Osteoblast (primary cell): ENCODE measurements around the gene TMEM109. TPM values are rescaled to one million over a fixed set of nuclear protein-coding genes. Genes with fewer than 3 reads are reported as not detected.

Experiments used
- DNase-seq: peaks from one replicate; pipeline ENCODE4 v3.0.0; 2011; ENCODE audit warnings: low spot score, mixed read lengths; ENCODE audit not compliant: insufficient read length; ENCODE audit errors: missing footprints
- H2AFZ ChIP-seq: 2 replicates; pipeline ENCODE4 v1.6.0; 2011; ENCODE audit warnings: mild to moderate bottlenecking, low read length
- H3K27ac ChIP-seq: 2 replicates; pipeline ENCODE4 v1.5.1; 2011; ENCODE audit warnings: mild to moderate bottlenecking, low read depth, low read length, moderate library complexity
- H3K27me3 ChIP-seq: 2 replicates; pipeline ENCODE4 v1.6.0; 2012; ENCODE audit warnings: mild to moderate bottlenecking, control low read depth, inconsistent platforms, low read length, moderate library complexity; ENCODE audit not compliant: insufficient read depth
- H3K36me3 ChIP-seq: 2 replicates; pipeline ENCODE4 v1.5.1; 2011; ENCODE audit warnings: mild to moderate bottlenecking, low read length, control low read depth, moderate library complexity; ENCODE audit not compliant: insufficient read depth
- H3K4me1 ChIP-seq: 2 replicates; pipeline ENCODE4 v1.5.1; 2011; ENCODE audit warnings: mild to moderate bottlenecking, low read length, control low read depth, moderate library complexity; ENCODE audit not compliant: insufficient read depth
- H3K4me2 ChIP-seq: 2 replicates; pipeline ENCODE4 v1.6.0; 2011; ENCODE audit warnings: mild to moderate bottlenecking, low read length; ENCODE audit not compliant: insufficient read depth
- H3K4me3 ChIP-seq: fragments of 200-600 bp; sonication (generic); 3 replicates; pipeline ENCODE4 v1.5.1; 2012; ENCODE audit warnings: mild to moderate bottlenecking, low read length, inconsistent platforms; ENCODE audit not compliant: insufficient read depth
- H3K79me2 ChIP-seq: 2 replicates; pipeline ENCODE4 v1.6.0; 2012; ENCODE audit warnings: mild to moderate bottlenecking, low read length, control low read depth, inconsistent platforms; ENCODE audit not compliant: insufficient read depth
- H3K9me3 ChIP-seq: 2 replicates; pipeline ENCODE4 v1.5.1; 2011; ENCODE audit warnings: low read depth, low read length, control low read depth
- H4K20me1 ChIP-seq: 2 replicates; pipeline ENCODE4 v1.6.0; 2012; ENCODE audit warnings: mild to moderate bottlenecking, low read length, control low read depth; ENCODE audit not compliant: insufficient read depth
- total RNA-seq: library from RNA; depleted of rRNA; stranded (reverse); fragments of >200 nt; gene quantifications from 2 replicates; pipeline ENCODE4 v1.2.3, GENCODE V29; 2012
- TF ChIP-seq, protein P1 (sequence below): IDR thresholded peaks from 2 replicates; pipeline ENCODE4 v1.5.1; 2011; ENCODE audit warnings: mild to moderate bottlenecking, low read depth, low read length, moderate library complexity; ENCODE audit errors: extremely low read depth

The TMEM109 gene
- total RNA-seq, 1 donor, result 36.6 TPM

DNA sequence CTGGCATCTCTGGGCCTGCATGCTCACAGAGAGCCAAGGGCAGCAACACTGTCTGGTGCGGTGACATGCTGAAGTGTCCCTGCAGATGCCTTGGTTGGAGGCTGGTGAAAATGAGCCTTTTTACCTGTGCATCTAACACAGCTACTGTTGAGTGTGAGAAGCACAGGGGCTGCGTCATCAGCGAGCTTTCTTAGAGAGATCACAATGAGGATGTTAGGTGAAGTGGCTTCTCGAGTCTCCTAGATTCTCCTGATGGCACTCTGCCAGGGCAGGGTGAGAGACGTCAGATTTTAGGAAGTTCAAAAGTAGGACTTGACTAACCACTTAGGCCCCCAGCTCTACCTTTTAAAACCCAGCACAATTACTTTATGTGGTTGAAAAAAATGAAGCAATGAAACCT is 41.6 kb downstream of the TMEM109 start:
- H3K27me3 ChIP-seq, result peaks cover 4% of the 10 kb centered on the region

DNA sequence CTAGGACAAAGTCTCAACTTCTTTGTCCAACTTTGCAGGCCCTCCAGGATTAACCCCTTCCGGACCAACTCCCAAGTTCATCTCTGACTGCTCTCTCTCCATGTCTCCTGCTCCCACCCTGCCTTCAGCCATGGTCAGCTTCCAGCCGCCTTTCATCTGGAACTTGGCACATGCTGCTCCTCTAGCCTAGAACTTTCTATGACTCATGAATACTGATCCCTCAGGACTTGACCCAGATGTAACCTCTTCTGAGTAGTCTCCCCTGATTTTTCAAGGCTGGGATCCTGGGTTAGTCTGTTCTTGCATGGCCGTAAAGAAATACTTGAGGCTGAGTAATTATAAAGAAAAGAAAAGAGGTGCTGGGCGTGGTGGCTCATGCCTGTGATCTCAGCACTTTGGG is 43.2 kb downstream of the TMEM109 start:
- TF ChIP-seq, protein P1, sequence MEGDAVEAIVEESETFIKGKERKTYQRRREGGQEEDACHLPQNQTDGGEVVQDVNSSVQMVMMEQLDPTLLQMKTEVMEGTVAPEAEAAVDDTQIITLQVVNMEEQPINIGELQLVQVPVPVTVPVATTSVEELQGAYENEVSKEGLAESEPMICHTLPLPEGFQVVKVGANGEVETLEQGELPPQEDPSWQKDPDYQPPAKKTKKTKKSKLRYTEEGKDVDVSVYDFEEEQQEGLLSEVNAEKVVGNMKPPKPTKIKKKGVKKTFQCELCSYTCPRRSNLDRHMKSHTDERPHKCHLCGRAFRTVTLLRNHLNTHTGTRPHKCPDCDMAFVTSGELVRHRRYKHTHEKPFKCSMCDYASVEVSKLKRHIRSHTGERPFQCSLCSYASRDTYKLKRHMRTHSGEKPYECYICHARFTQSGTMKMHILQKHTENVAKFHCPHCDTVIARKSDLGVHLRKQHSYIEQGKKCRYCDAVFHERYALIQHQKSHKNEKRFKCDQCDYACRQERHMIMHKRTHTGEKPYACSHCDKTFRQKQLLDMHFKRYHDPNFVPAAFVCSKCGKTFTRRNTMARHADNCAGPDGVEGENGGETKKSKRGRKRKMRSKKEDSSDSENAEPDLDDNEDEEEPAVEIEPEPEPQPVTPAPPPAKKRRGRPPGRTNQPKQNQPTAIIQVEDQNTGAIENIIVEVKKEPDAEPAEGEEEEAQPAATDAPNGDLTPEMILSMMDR, result no peak
- Histone ChIP-seq H3K27ac (no peak overlapping the region), H3K9me3 (no peaks in the 10 kb centered on the region), H3K4me2 (no peak overlapping the region), H3K36me3 (no peaks in the 10 kb centered on the region), H2AFZ (no peak overlapping the region), H3K4me3 (no peak overlapping the region), H3K79me2 (no peaks in the 10 kb centered on the region), H4K20me1 (no peaks in the 10 kb centered on the region), H3K27me3 (peaks cover 12% of the 10 kb centered on the region), H3K4me1 (peaks cover 11% of the 10 kb centered on the region)
- peak; percentile 92 for DNase-seq

More for the DNA sequence above, 41.6 kb downstream of the TMEM109 start:
- Histone ChIP-seq H3K36me3 (no peaks in the 10 kb centered on the region), H3K4me2 (no peak overlapping the region), H4K20me1 (no peaks in the 10 kb centered on the region), H2AFZ (no peak overlapping the region), H3K27ac (no peak overlapping the region), H3K4me1 (peaks cover 11% of the 10 kb centered on the region), H3K9me3 (no peaks in the 10 kb centered on the region), H3K79me2 (no peaks in the 10 kb centered on the region), H3K4me3 (no peak overlapping the region)
- no peak for DNase-seq
- TF ChIP-seq, protein P1, result no peak

DNA sequence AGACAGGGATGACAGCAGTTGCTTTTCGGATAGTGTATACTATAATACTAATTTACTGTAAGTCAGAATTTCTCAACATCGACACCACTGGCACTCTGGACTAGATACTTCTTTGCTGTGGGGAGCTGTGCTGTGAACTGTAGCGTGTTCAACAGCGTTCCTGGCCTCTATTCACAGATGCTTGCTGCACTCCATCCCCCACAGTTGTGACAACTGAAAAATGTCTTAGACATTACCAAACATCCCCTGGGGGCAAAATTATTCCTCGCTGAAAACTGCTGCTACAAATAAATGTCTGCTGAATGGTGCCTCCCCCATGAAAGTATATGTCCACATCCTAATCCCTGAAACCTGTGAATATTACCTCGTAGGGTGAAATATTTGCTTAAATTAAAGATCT is 45.5 kb downstream of the TMEM109 start:
- Histone ChIP-seq H3K27ac (no peak overlapping the region), H3K27me3 (peaks cover 12% of the 10 kb centered on the region), H2AFZ (no peak overlapping the region), H3K4me3 (no peak overlapping the region), H3K4me2 (no peak overlapping the region), H3K9me3 (no peaks in the 10 kb centered on the region), H4K20me1 (no peaks in the 10 kb centered on the region), H3K36me3 (no peaks in the 10 kb centered on the region), H3K79me2 (no peaks in the 10 kb centered on the region), H3K4me1 (peaks cover 6% of the 10 kb centered on the region)
- DNase-seq, result no peak
- TF ChIP-seq, protein P1, result no peak

DNA sequence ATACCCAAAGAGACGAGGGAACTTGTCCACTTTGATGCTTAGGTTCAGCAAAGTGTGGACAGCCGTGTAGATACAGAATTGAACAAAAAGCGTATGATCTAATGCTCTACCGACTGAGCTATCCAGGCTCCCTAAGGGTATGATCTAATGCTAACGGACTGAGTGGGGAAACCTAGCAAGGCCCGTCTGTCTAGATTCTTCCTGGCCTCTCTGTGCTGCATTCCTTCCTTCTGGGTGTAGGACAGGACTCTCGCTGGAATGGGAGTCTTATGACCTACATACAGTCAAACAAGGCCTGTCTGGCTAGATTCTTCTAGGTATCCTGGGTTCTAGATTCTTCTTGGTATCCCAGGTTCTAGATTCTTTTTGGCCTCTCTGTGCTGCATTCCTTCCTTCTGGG is 46.4 kb downstream of the TMEM109 start:
- Histone ChIP-seq H3K79me2 (no peaks in the 10 kb centered on the region), H3K9me3 (no peaks in the 10 kb centered on the region)

More for the DNA sequence above, 46.4 kb downstream of the TMEM109 start:
- DNase-seq, result no peak
- no peak overlapping the region for H2AFZ ChIP-seq
- H3K4me3 ChIP-seq, result no peak overlapping the region
- peaks cover 12% of the 10 kb centered on the region for H3K27me3 ChIP-seq
- TF ChIP-seq, protein P1, result no peak
- no peak overlapping the region for H3K4me2 ChIP-seq
- peaks cover 6% of the 10 kb centered on the region for H3K4me1 ChIP-seq
- H3K36me3 ChIP-seq, result no peaks in the 10 kb centered on the region
- H3K27ac ChIP-seq, result no peak overlapping the region
- H4K20me1 ChIP-seq, result no peaks in the 10 kb centered on the region
